ENCODE results near the gene SP2.
A peak's percentile ranks its signal among the peaks of the same experiment; 100 is the strongest.

SP2 gene

GRCh38 chr17:47860386-47860785 lies 35.6 kb upstream of the SP2 start:
- no peak overlapping the region for H3K9ac ChIP-seq (ENCODE audit: low read depth, low read length)
- peaks cover 22% of the 10 kb centered on the region for H3K4me1 ChIP-seq (ENCODE audit: insufficient read depth, low read length)
- H3K36me3 ChIP-seq (ENCODE audit: insufficient read depth, low read length): no peaks in the 10 kb centered on the region
- no peaks in the 10 kb centered on the region for H3K9me3 ChIP-seq (ENCODE audit: control insufficient read depth, insufficient read depth, low read length)

DNA sequence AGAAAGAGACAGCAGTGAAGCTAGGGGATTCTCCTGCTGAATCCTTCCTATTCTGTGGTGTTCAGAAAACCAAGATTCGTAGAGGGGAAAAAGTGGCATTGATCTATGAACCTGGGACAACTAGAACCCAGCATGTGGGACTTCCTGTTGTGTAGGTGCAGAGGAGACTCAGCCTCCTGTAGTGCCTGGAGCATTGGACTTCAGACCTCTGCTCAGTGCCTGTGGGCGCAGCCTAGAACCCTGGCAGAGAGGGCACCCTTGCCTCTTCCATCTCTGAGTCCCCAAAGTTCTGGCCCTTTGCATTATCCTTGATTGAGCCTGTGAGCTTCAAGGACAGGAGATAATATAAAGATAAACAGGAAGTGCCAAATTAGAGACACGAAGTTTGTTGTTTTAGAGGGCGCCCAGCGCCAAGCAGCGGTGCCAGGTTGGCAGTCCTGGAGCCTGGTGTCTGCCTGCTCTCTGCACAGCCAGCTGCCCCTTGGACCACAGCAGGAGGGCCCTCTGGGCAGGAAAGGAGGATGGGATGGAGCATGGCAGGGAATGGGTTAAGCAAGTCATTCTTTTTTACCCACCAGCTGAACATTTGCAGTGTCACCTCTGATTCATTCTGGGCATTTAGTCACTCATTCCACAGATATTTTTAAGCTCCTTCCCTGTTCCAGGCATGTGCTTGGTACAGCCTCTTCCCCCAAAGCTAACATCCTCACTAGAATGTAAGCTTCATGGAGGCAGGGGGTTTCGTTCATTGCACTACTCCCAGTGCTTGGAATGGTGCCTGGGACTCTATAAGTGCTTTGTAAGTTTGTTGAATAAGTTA lies 33.2 kb upstream of the SP2 start:
- Histone ChIP-seq H3K4me1 (ENCODE audit: insufficient read depth, low read length) (peaks cover 7% of the 10 kb centered on the region; the same call in 1 of the 2 replicates), H3K9ac (ENCODE audit: low read depth, low read length) (no peak overlapping the region), H3K9me3 (ENCODE audit: control insufficient read depth, insufficient read depth, low read length) (no peaks in the 10 kb centered on the region), H3K36me3 (ENCODE audit: insufficient read depth, low read length) (no peaks in the 10 kb centered on the region)

GRCh38 chr17:47864791-47865216 lies 31.2 kb upstream of the SP2 start:
- H3K36me3 ChIP-seq (ENCODE audit: insufficient read depth, low read length): no peaks in the 10 kb centered on the region
- no peak overlapping the region for H3K9ac ChIP-seq (ENCODE audit: low read depth, low read length)
- H3K9me3 ChIP-seq (ENCODE audit: control insufficient read depth, insufficient read depth, low read length): no peaks in the 10 kb centered on the region
- H3K4me1 ChIP-seq (ENCODE audit: insufficient read depth, low read length): peaks cover 16% of the 10 kb centered on the region

- Histone ChIP-seq H3K9ac (ENCODE audit: low read depth, low read length) (no peak overlapping the region), H3K4me1 (ENCODE audit: insufficient read depth, low read length) (peaks cover 24% of the 10 kb centered on the region), H3K9me3 (ENCODE audit: control insufficient read depth, insufficient read depth, low read length) (no peaks in the 10 kb centered on the region)
These were observed 29.1 kb upstream of the SP2 start for GRCh38 chr17:47866941-47867340.

GRCh38 chr17:47867813-47868533 lies 28.1 kb upstream of the SP2 start:
- Histone ChIP-seq H3K9ac (ENCODE audit: low read depth, low read length) (no peak overlapping the region), H3K36me3 (ENCODE audit: insufficient read depth, low read length) (no peaks in the 10 kb centered on the region), H3K9me3 (ENCODE audit: control insufficient read depth, insufficient read depth, low read length) (no peaks in the 10 kb centered on the region), H3K4me1 (ENCODE audit: insufficient read depth, low read length) (peaks cover 18% of the 10 kb centered on the region)

More at GRCh38 chr17:47866941-47867340, 29.1 kb upstream of the SP2 start:
- H3K36me3 ChIP-seq (ENCODE audit: insufficient read depth, low read length): no peaks in the 10 kb centered on the region

DNA sequence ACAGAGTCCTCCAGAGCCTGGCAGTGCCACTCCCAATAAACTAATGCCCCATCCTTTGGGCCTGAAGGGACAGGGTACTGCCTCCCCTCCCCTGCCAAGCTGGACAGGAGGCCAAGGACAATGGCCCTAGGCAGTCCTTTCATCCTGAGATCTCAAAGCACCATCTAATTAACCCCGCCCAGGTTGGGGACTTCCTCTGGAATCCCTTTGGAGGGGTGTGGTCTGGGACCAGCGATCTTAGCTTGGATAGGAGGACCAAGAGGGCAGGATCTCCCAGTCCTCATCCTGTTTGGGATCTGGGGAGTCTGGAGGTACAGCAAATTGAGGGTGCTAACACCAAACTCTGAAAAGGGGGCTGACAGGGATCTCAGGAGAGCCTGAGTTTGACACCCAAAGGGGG lies 26.9 kb upstream of the SP2 start:
- Histone ChIP-seq H3K36me3 (ENCODE audit: insufficient read depth, low read length) (no peaks in the 10 kb centered on the region), H3K9me3 (ENCODE audit: control insufficient read depth, insufficient read depth, low read length) (no peaks in the 10 kb centered on the region), H3K9ac (ENCODE audit: low read depth, low read length) (no peak overlapping the region), H3K4me1 (ENCODE audit: insufficient read depth, low read length) (peaks cover 26% of the 10 kb centered on the region)

GRCh38 chr17:47870056-47870455 lies 26.0 kb upstream of the SP2 start:
- no peak overlapping the region for H3K9ac ChIP-seq (ENCODE audit: low read depth, low read length)
- no peaks in the 10 kb centered on the region for H3K9me3 ChIP-seq (ENCODE audit: control insufficient read depth, insufficient read depth, low read length)
- peaks cover 28% of the 10 kb centered on the region for H3K4me1 ChIP-seq (ENCODE audit: insufficient read depth, low read length)
- H3K36me3 ChIP-seq (ENCODE audit: insufficient read depth, low read length): no peaks in the 10 kb centered on the region

GRCh38 chr17:47871048-47871447 lies 25.0 kb upstream of the SP2 start:
- no peaks in the 10 kb centered on the region for H3K36me3 ChIP-seq (ENCODE audit: insufficient read depth, low read length)
- peaks cover 36% of the 10 kb centered on the region for H3K4me1 ChIP-seq (ENCODE audit: insufficient read depth, low read length)
- H3K9me3 ChIP-seq (ENCODE audit: control insufficient read depth, insufficient read depth, low read length): no peaks in the 10 kb centered on the region
- no peak overlapping the region for H3K9ac ChIP-seq (ENCODE audit: low read depth, low read length)

GRCh38 chr17:47872019-47872650 lies 23.9 kb upstream of the SP2 start:
- peak overlapping the region; percentile 44 for H3K9ac ChIP-seq (ENCODE audit: low read depth, low read length)

DNA sequence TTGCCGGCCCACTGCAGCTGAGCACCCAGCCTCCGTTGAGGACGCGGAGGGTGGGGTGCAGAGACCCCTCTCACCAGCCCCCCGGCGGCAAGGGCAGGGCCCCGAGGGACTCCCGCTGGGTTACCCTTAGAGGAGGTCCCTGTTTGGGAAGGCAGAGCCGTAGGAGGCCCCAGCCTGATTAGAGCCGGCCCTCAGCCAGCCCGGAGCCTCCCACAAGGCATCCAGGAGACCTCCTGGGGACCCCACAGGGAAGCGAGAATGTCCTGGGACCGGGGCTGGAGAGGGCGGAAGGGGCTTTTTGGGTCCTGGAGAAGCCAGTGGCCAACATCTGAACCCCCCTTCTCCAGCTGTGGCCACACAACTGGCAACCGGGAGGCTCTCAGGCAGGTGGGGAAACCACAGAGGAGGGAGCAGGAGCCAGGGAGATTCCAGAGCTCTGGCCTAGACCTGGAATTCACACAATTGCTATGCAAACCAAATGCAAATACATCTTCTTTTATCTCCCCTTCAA lies 23.3 kb upstream of the SP2 start:
- no peaks in the 10 kb centered on the region for H3K9me3 ChIP-seq (ENCODE audit: control insufficient read depth, insufficient read depth, low read length)
- H3K4me1 ChIP-seq (ENCODE audit: insufficient read depth, low read length): peaks cover 42% of the 10 kb centered on the region
- no peaks in the 10 kb centered on the region for H3K36me3 ChIP-seq (ENCODE audit: insufficient read depth, low read length)
- peak overlapping the region; percentile 44; the same call in 1 of the 2 replicates for H3K9ac ChIP-seq (ENCODE audit: low read depth, low read length)

More at GRCh38 chr17:47872019-47872650, 23.9 kb upstream of the SP2 start:
- Histone ChIP-seq H3K4me1 (ENCODE audit: insufficient read depth, low read length) (peaks cover 37% of the 10 kb centered on the region), H3K9me3 (ENCODE audit: control insufficient read depth, insufficient read depth, low read length) (no peaks in the 10 kb centered on the region), H3K36me3 (ENCODE audit: insufficient read depth, low read length) (no peaks in the 10 kb centered on the region)

- Histone ChIP-seq H3K4me1 (ENCODE audit: insufficient read depth, low read length) (peaks cover 50% of the 10 kb centered on the region), H3K9ac (ENCODE audit: low read depth, low read length) (peak overlapping the region; percentile 44; the same call in 1 of the 2 replicates), H3K9me3 (ENCODE audit: control insufficient read depth, insufficient read depth, low read length) (no peaks in the 10 kb centered on the region), H3K36me3 (ENCODE audit: insufficient read depth, low read length) (no peaks in the 10 kb centered on the region)
These were observed 22.6 kb upstream of the SP2 start for GRCh38 chr17:47873200-47874090.

DNA sequence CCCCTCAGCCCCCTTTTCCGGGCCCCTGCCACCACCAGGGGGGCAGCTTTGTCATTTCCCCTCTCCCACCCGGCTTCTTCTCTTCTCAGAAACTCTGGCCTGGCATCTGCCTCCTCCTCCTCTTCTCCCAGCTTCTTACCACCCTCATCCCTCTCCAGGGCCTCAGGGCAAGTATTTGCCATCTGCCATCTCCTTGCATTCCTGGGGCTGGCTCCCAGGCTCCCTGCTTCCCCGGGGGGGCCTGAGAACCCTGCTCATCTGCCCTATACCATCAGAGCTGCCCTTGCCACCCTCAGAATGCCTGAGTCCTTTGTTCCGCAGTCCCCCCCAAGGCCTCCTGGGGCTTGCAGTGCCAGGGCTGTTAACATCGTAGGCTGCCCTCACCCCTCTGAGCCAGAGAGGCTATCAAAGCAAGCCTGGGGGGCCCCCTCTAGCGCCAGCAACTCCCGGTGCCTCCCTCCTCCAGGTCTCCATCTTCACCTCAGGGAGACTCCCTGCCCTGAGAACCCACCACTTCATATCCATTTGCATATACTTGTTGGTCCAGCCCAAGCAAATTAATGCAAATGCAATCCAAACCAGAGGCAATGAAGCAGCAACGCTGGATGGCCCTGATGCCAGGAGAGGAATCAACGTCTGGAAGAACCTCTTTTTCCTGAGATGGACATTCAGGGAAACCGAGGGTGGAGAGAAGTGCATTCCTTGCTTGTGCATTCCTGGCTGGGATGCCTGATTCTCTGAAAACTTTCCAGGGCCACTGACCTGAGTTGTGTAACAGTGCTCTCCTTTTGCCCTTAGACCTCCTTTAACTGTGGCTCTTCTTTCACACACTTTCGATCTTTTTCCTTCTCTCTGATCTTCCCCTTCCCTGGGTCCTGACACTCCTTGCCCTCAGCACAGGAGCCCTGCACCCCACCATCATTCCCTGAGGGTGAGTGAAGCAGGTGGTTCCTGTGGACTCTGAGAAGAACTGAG lies 20.7 kb upstream of the SP2 start:
- Histone ChIP-seq H3K9me3 (ENCODE audit: control insufficient read depth, insufficient read depth, low read length) (no peaks in the 10 kb centered on the region), H3K4me1 (ENCODE audit: insufficient read depth, low read length) (peaks cover 42% of the 10 kb centered on the region), H3K36me3 (ENCODE audit: insufficient read depth, low read length) (no peaks in the 10 kb centered on the region), H3K9ac (ENCODE audit: low read depth, low read length) (no peak overlapping the region)

All from ES-I3 (cell line).